KMS-11 (cell line): Measurements from ENCODE around the gene GALNT2.
A peak's percentile ranks its signal among the peaks of the same experiment; 100 is the strongest.

ENCODE experiments used
- H2AFZ ChIP-seq: fragments of 200-600 bp; sonication (generic); 2 replicates; pipeline ENCODE4 v1.6.1; 2016; ENCODE audit warnings: antibody characterized with exemption, mixed run types, low read depth
- H3K27ac ChIP-seq: fragments of 200-600 bp; sonication (generic); 2 replicates; pipeline ENCODE4 v1.6.1; 2016; ENCODE audit warnings: mild to moderate bottlenecking, mixed run types
- H3K27me3 ChIP-seq: fragments of 200-600 bp; sonication (generic); 2 replicates; pipeline ENCODE4 v1.6.1; 2017; ENCODE audit warnings: mild to moderate bottlenecking, low read depth, mixed run types, moderate library complexity; ENCODE audit not compliant: insufficient read depth
- H3K36me3 ChIP-seq: fragments of 200-600 bp; sonication (generic); 2 replicates; pipeline ENCODE4 v1.6.1; 2017; ENCODE audit warnings: mild to moderate bottlenecking, mixed run types; ENCODE audit not compliant: insufficient read depth
- H3K4me1 ChIP-seq: fragments of 200-600 bp; sonication (generic); 2 replicates; pipeline ENCODE4 v1.6.1; 2016; ENCODE audit warnings: mild to moderate bottlenecking, low read depth, mixed run types; ENCODE audit not compliant: poor library complexity, severe bottlenecking
- H3K4me2 ChIP-seq: fragments of 200-600 bp; sonication (generic); 2 replicates; pipeline ENCODE4 v1.7.0; 2016; ENCODE audit warnings: mild to moderate bottlenecking, mixed run types
- H3K4me3 ChIP-seq: fragments of 200-600 bp; sonication (generic); IDR thresholded peaks from 2 replicates; pipeline ENCODE4 v1.6.1; 2017; ENCODE audit warnings: low read depth, low read length, mixed read lengths; ENCODE audit not compliant: insufficient read depth
- H3K79me2 ChIP-seq: fragments of 200-600 bp; sonication (generic); 2 replicates; pipeline ENCODE4 v1.6.1; 2016; ENCODE audit warnings: low read depth, mixed run types; ENCODE audit not compliant: insufficient read depth
- H3K9ac ChIP-seq: fragments of 200-600 bp; sonication (generic); 2 replicates; pipeline ENCODE4 v1.6.1; 2016; ENCODE audit warnings: mild to moderate bottlenecking, mixed run types
- H4K20me1 ChIP-seq: fragments of 200-600 bp; sonication (generic); 2 replicates; pipeline ENCODE4 v1.6.1; 2016; ENCODE audit warnings: mild to moderate bottlenecking, mixed run types; ENCODE audit not compliant: insufficient read depth
- CTCF ChIP-seq: fragments of 200-600 bp; sonication (generic); conservative IDR thresholded peaks from 2 replicates; pipeline ENCODE4 v1.6.1; 2017; ENCODE audit warnings: low read depth, mild to moderate bottlenecking, antibody characterized with exemption, low read length, moderate library complexity, mixed read lengths

GALNT2 gene

GRCh38 chr1:230156536-230156935 lies 89.5 kb downstream of the GALNT2 start:
- no peak for TF ChIP-seq CTCF
- H4K20me1 ChIP-seq = peaks cover 8% of the 10 kb centered on the region; the same call in 1 of the 2 replicates
- H2AFZ ChIP-seq = no peak overlapping the region
- H3K4me2 ChIP-seq = no peak overlapping the region
- peaks cover 83% of the 10 kb centered on the region for H3K4me1 ChIP-seq
- H3K9ac ChIP-seq = no peak overlapping the region
- H3K79me2 ChIP-seq = peaks cover 95% of the 10 kb centered on the region
- no peak overlapping the region for H3K4me3 ChIP-seq
- no peaks in the 10 kb centered on the region for H3K27me3 ChIP-seq
- no peak overlapping the region for H3K27ac ChIP-seq
- no peaks in the 10 kb centered on the region for H3K36me3 ChIP-seq

GRCh38 chr1:230157420-230158390 lies 90.7 kb downstream of the GALNT2 start:
- Histone ChIP-seq H3K9ac (peak overlapping the region; percentile 41; the same call in 1 of the 2 replicates), H3K4me1 (peaks cover 95% of the 10 kb centered on the region), H3K27ac (peak overlapping the region; percentile 69), H2AFZ (no peak overlapping the region), H3K4me2 (peak overlapping the region; percentile 18; the same call in 1 of the 2 replicates), H3K27me3 (no peaks in the 10 kb centered on the region), H3K79me2 (peaks cover 95% of the 10 kb centered on the region), H3K36me3 (no peaks in the 10 kb centered on the region), H3K4me3 (no peak overlapping the region), H4K20me1 (peaks cover 7% of the 10 kb centered on the region; the same call in 1 of the 2 replicates)
- TF ChIP-seq CTCF = no peak

GRCh38 chr1:230158415-230159291 lies 91.6 kb downstream of the GALNT2 start:
- Histone ChIP-seq H3K79me2 (peaks cover 97% of the 10 kb centered on the region), H2AFZ (no peak overlapping the region), H3K36me3 (no peaks in the 10 kb centered on the region), H3K4me3 (no peak overlapping the region), H3K27me3 (no peaks in the 10 kb centered on the region), H3K4me1 (peaks cover 95% of the 10 kb centered on the region), H3K4me2 (peak overlapping the region; percentile 18), H4K20me1 (no peaks in the 10 kb centered on the region), H3K9ac (peak overlapping the region; percentile 41; the same call in 1 of the 2 replicates), H3K27ac (peak overlapping the region; percentile 69)
- no peak for TF ChIP-seq CTCF

- peak overlapping the region; percentile 69; the same call in 1 of the 2 replicates for H3K27ac ChIP-seq
- TF ChIP-seq CTCF = no peak
- H3K36me3 ChIP-seq = no peaks in the 10 kb centered on the region
- peaks cover 87% of the 10 kb centered on the region for H3K4me1 ChIP-seq
- H3K4me3 ChIP-seq = no peak overlapping the region
- peak overlapping the region; percentile 18; the same call in 1 of the 2 replicates for H3K4me2 ChIP-seq
- H3K27me3 ChIP-seq = no peaks in the 10 kb centered on the region
- H4K20me1 ChIP-seq = no peaks in the 10 kb centered on the region
- peak overlapping the region; percentile 41; the same call in 1 of the 2 replicates for H3K9ac ChIP-seq
- H3K79me2 ChIP-seq = peaks cover 96% of the 10 kb centered on the region
- H2AFZ ChIP-seq = no peak overlapping the region
Observed at GRCh38 chr1:230159580-230159979, 92.5 kb downstream of the GALNT2 start.
